Measurements from ENCODE around the gene CPA5. TPM values are rescaled to one million over a fixed set of nuclear protein-coding genes. Genes with fewer than 3 reads are reported as not detected.

The CPA5 gene
- total RNA-seq, 1 experiment from 2014 or later: not detected

DNA sequence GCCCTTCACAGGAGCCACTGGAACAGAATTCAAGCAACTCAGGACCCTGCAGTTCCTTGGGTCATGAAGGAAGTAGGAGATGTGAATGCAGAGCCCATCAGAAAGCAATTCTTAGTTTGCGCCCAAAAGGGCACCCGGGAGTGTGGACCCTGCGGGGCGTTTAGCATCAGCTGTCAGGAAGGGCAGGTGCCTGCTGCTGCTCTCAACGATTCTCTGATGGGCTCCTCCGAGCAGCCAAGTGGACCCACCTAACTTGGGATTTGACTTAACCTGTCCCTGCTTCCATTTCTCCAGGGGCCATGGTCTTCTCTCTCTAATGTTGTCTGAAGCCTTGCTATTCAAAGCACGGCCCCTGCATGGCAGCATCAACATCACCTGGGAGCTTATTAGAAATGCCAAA lies 17.1 kb downstream of the CPA5 start:
- H3K18ac ChIP-seq (ENCODE audit: insufficient read length, low read depth, low read length): no peak overlapping the region
- H3K27ac Mint-ChIP-seq: no peak overlapping the region
- no peak overlapping the region for H4K5ac ChIP-seq (ENCODE audit: insufficient read length, low read depth, low read length)
- no peak overlapping the region for H3K14ac ChIP-seq (ENCODE audit: insufficient read depth, low read length)
- no peak overlapping the region for H2BK5ac ChIP-seq (ENCODE audit: insufficient read length, low read length)
- no peak for DNase-seq
- peaks cover 2% of the 10 kb centered on the region; the same call in 1 of the 2 replicates for H3K27me3 Mint-ChIP-seq (ENCODE audit: low read depth)
- H3K27me3 ChIP-seq (ENCODE audit: insufficient read depth, low read length): no peaks in the 10 kb centered on the region
- no peak overlapping the region for H2BK12ac ChIP-seq (ENCODE audit: insufficient read length, low read depth, low read length)
- no peak overlapping the region for H2AK5ac ChIP-seq (ENCODE audit: insufficient read length, low read length)
- no peaks in the 10 kb centered on the region for H3K23me2 ChIP-seq (ENCODE audit: insufficient read length, low read depth, low read length, poor library complexity, severe bottlenecking)
- H2AFZ ChIP-seq (ENCODE audit: low read length): no peak overlapping the region
- TF ChIP-seq, protein P1, sequence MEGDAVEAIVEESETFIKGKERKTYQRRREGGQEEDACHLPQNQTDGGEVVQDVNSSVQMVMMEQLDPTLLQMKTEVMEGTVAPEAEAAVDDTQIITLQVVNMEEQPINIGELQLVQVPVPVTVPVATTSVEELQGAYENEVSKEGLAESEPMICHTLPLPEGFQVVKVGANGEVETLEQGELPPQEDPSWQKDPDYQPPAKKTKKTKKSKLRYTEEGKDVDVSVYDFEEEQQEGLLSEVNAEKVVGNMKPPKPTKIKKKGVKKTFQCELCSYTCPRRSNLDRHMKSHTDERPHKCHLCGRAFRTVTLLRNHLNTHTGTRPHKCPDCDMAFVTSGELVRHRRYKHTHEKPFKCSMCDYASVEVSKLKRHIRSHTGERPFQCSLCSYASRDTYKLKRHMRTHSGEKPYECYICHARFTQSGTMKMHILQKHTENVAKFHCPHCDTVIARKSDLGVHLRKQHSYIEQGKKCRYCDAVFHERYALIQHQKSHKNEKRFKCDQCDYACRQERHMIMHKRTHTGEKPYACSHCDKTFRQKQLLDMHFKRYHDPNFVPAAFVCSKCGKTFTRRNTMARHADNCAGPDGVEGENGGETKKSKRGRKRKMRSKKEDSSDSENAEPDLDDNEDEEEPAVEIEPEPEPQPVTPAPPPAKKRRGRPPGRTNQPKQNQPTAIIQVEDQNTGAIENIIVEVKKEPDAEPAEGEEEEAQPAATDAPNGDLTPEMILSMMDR (conservative IDR thresholded peaks at IDR 0.05): no peak
- no peak overlapping the region for H3K23ac ChIP-seq (ENCODE audit: insufficient read length, low read depth, low read length)
- H3K4me2 ChIP-seq (ENCODE audit: insufficient read depth, insufficient read length, low read length): no peak overlapping the region
- H2BK15ac ChIP-seq (ENCODE audit: low read depth, low read length): no peak overlapping the region
- no peaks in the 10 kb centered on the region for H3K79me1 ChIP-seq (ENCODE audit: insufficient read depth, low read depth, low read length, poor library complexity, severe bottlenecking)
- no peak overlapping the region for H3K4me3 Mint-ChIP-seq
- H3K36me3 Mint-ChIP-seq (ENCODE audit: insufficient read depth in 1 of 3, low read depth in 3 of 3): peaks cover 0 to 8% (median 2%) of the 10 kb centered on the region in 3 experiments; a peak in 3 of 7 replicates
- H3K56ac ChIP-seq (ENCODE audit: insufficient read length, low read depth, low read length): no peak overlapping the region
- no peaks in the 10 kb centered on the region for H3K9me3 ChIP-seq (ENCODE audit: control insufficient read depth, low read depth, low read length)
- H3K79me2 ChIP-seq (ENCODE audit: insufficient read depth, low read length): no peaks in the 10 kb centered on the region
- H4K20me1 ChIP-seq (ENCODE audit: control insufficient read depth, insufficient read depth, insufficient read length): no peaks in the 10 kb centered on the region
- H3K27ac ChIP-seq (ENCODE audit: insufficient read length, low read depth, low read length): no peak overlapping the region
- no peak overlapping the region for H3K9ac ChIP-seq (ENCODE audit: extremely low read depth, insufficient read length, low read length)
- no peak overlapping the region for H4K91ac ChIP-seq (ENCODE audit: insufficient read length, low read depth, low read length)
- H3K4ac ChIP-seq (ENCODE audit: low read depth, low read length): no peak overlapping the region
- no peak overlapping the region for H3T11ph ChIP-seq (ENCODE audit: low read length)
- no peak overlapping the region for H2BK120ac ChIP-seq (ENCODE audit: low read depth, low read length, poor library complexity, severe bottlenecking)
- H4K8ac ChIP-seq (replicated peaks; ENCODE audit: insufficient read length, low read depth, low read length): no peak overlapping the region
- H3K4me1 ChIP-seq (ENCODE audit: insufficient read depth, low read length): peaks cover 2% of the 10 kb centered on the region; the same call in 1 of the 2 replicates
- H2BK20ac ChIP-seq (ENCODE audit: low read depth, low read length, poor library complexity, severe bottlenecking): no peak overlapping the region
- H3K9me3 Mint-ChIP-seq: peaks cover 6 to 7% of the 10 kb centered on the region in 2 experiments; a peak in 4 of 5 replicates
- H3K4me1 Mint-ChIP-seq: peaks cover 16 to 23% of the 10 kb centered on the region in 2 experiments
- WGBS (ENCODE audit: extremely low coverage, insufficient read length, low lambda C conversion rate): no CpG with 5 or more reads among the region's 7 CpGs
